HepG2 (cell line): ENCODE data around the gene ATP8A2. TPM values are rescaled to one million over a fixed set of nuclear protein-coding genes. Genes with fewer than 3 reads are reported as not detected.
"Not testable (repeated sequence)": the region's sequence is repeated elsewhere in the genome, so short reads cannot be mapped to it uniquely, and the experiment has no call there.

Experiments used
- ATAC-seq: fragments of 200-7000 bp; cut with Tn5 transposase; 3 replicates; pipeline ENCODE4 v1.9.1; 2020; ENCODE audit warnings: mild to moderate bottlenecking, moderate library complexity
- BruUV-seq: library from RNA; stranded (reverse); fragments of 400-500 nt; replicated peaks from 2 replicates; lab custom pipeline; 2021; lab: Mats Ljungman, UMichigan
- CTCF ChIA-PET: fragments of 300-600 bp; formaldehyde crosslinking; extraction: SDS; loops from one replicate; lab custom pipeline; 2021; ENCODE audit warnings: low total read pairs, inconsistent platforms, low intra/inter-chr PET ratio; lab: Yijun Ruan, JAX
- POLR2A ChIA-PET: fragments of 350-600 bp; sonication (Branson Sonifier 250); formaldehyde crosslinking; loops from one replicate; lab custom pipeline; 2020; ENCODE audit warnings: antibody characterized with exemption, inconsistent platforms; lab: Yijun Ruan, JAX
- DNase-seq: peaks from one replicate; pipeline ENCODE4 v3.0.0-alpha.2; 2015; ENCODE audit warnings: low spot score
- FAIRE-seq: peaks from 3 replicates; lab custom pipeline; 2011; peaks lifted over from hg19 to GRCh38; lab: Jason Lieb, UNC
- H2AFZ ChIP-seq: one replicate; pipeline ENCODE4 v1.6.1; 2011; ENCODE audit warnings: low read length, inconsistent platforms
- H3K27ac ChIP-seq: fragments of 300-600 bp; 3 replicates; pipeline ENCODE4 v1.8.0; 2011; ENCODE audit warnings: mixed run types, mild to moderate bottlenecking, mixed read lengths, low read length, inconsistent platforms; ENCODE audit not compliant: insufficient read depth; ENCODE audit errors: extremely low read length
- H3K27me3 ChIP-seq, 2 experiments: fragments of 200-600 bp in 1 of 2; 2 replicates in 1 of 2; 3 replicates in 1 of 2; pipeline versions ENCODE4 v1.6.0 to v1.8.0; 2011; ENCODE audit warnings: low read length in 2 of 2, mild to moderate bottlenecking in 2 of 2, moderate library complexity in 2 of 2, inconsistent platforms in 1 of 2; ENCODE audit not compliant: insufficient read depth in 2 of 2, control insufficient read depth in 1 of 2
- H3K36me3 ChIP-seq, 2 experiments: fragments of 200-600 bp in 1 of 2; replicated peaks in 1 of 2; 2 replicates in 1 of 2; 3 replicates in 1 of 2; pipeline versions ENCODE4 v1.5.1 to v1.8.0; 2011; ENCODE audit warnings: low read length in 2 of 2, inconsistent platforms in 1 of 2; ENCODE audit not compliant: insufficient read depth in 2 of 2, control insufficient read depth in 1 of 2
- H3K4me1 ChIP-seq: 2 replicates; pipeline ENCODE4 v1.5.1; 2012; ENCODE audit warnings: low read length, inconsistent platforms; ENCODE audit not compliant: insufficient read depth
- H3K4me2 ChIP-seq: 2 replicates; pipeline ENCODE4 v1.6.0; 2011; ENCODE audit warnings: low read depth, low read length, inconsistent platforms
- H3K4me3 ChIP-seq, 3 experiments: fragments of 200-600 bp in 1 of 3; sonication (generic), shearing (Covaris generic) in 1 of 3; replicated peaks in 1 of 3; 2 replicates each; pipeline ENCODE4 v1.5.1; 2011 to 2016; ENCODE audit warnings: low read length in 3 of 3, inconsistent platforms in 2 of 3, low read depth in 2 of 3, mild to moderate bottlenecking in 2 of 3, control low read depth in 1 of 3, mixed read lengths in 1 of 3; ENCODE audit not compliant: insufficient read depth in 1 of 3
- H3K79me2 ChIP-seq: one replicate; pipeline ENCODE4 v1.6.1; 2011; ENCODE audit warnings: low read length, inconsistent platforms; ENCODE audit not compliant: insufficient read depth
- H3K9ac ChIP-seq: 2 replicates; pipeline ENCODE4 v1.6.0; 2011; ENCODE audit warnings: mild to moderate bottlenecking, low read depth, low read length, inconsistent platforms; ENCODE audit not compliant: insufficient read depth
- H3K9me3 ChIP-seq: 2 replicates; pipeline ENCODE4 v1.5.1; 2012; ENCODE audit warnings: mild to moderate bottlenecking, low read length
- H4K20me1 ChIP-seq: 2 replicates; pipeline ENCODE4 v1.6.0; 2011; ENCODE audit warnings: inconsistent platforms, mild to moderate bottlenecking, low read length, moderate library complexity; ENCODE audit not compliant: insufficient read depth
- ERF ChIP-seq: IDR thresholded peaks from 2 replicates; pipeline ENCODE4 v1.6.1; 2018; ENCODE audit warnings: missing biosample characterization, missing genetic modification reagents
- SYNCRIP ChIP-seq: fragments of 200-400 bp; formaldehyde crosslinking; IDR thresholded peaks from 2 replicates; pipeline ENCODE4 v1.6.1; 2018; ENCODE audit warnings: mild to moderate bottlenecking, low read depth, low read length; ENCODE audit not compliant: insufficient read depth
- TOE1 ChIP-seq: sonication (generic); formaldehyde crosslinking; IDR thresholded peaks from 2 replicates; pipeline ENCODE4 v1.4.0; 2020; ENCODE audit warnings: mild to moderate bottlenecking, missing genetic modification reagents
- ZNF496 ChIP-seq: sonication (generic); formaldehyde crosslinking; IDR thresholded peaks from 2 replicates; pipeline ENCODE4 v1.8.1; 2023; ENCODE audit warnings: mild to moderate bottlenecking, moderate library complexity, missing genetic modification reagents; ENCODE audit not compliant: insufficient replicate concordance
- ZNF597 ChIP-seq: sonication (generic); formaldehyde crosslinking; IDR thresholded peaks from 2 replicates; pipeline ENCODE4 v1.5.0; 2020; ENCODE audit warnings: missing genetic modification reagents
- WGBS: methylation state at CpG from one replicate; pipeline ENCODE4 v1.1.6; 2017; ENCODE audit warnings: low lambda C conversion rate; 5-methylcytosine and 5-hydroxymethylcytosine counted together
- in situ Hi-C: cut with HindIII; loops from 2 replicates; pipeline ENCODE4 v1.10.0; 2017; ENCODE audit warnings: low pct_unique_long_range_greater_than_20kb; ENCODE audit not compliant: extremely low pct_ligation_motif_present
- intact Hi-C: fragments of 100-400 bp; cut with micrococcal nuclease; formaldehyde crosslinking; loops from one replicate; pipeline ENCODE4 v1.10.0; 2022; ENCODE audit not compliant: unreplicated experiment
- polyA plus RNA-seq, 8 experiments: library from polyadenylated mRNA; depleted of rRNA in 3 of 8; stranded (reverse) in 7 of 8; unstranded in 1 of 8; fragments of >200 nt; fragmentation: Illumina TruSeq in 4 of 8; extraction: Trizol in 4 of 8; gene quantifications; 2 replicates each; pipeline versions ENCODE4 v1.2.1 to v1.2.3, GENCODE V29; 2011 to 2016; ENCODE audit warnings: low read depth in 4 of 8, missing spikeins in 1 of 8, mixed read lengths in 1 of 8; ENCODE audit not compliant: insufficient read depth in 1 of 8
- total RNA-seq, 5 experiments: library from RNA; depleted of rRNA; stranded (reverse); fragments of >200 nt; fragmentation: Illumina TruSeq; extraction: Trizol; gene quantifications; 2 replicates each; pipeline ENCODE4 v1.2.3, GENCODE V29; 2016; ENCODE audit warnings: low read depth in 1 of 5

The ATP8A2 gene
- total and polyA plus RNA-seq, 2 of the 13 experiments (the other 11 are each of a cell fraction or from before 2014, with no cell fraction given) = 0.09 TPM; not detected in 1

GRCh38 chr13:25507841-25508240 lies 136.1 kb downstream of the ATP8A2 start:
- no TSS peak for BruUV-seq
- Histone ChIP-seq H3K27ac (no peak overlapping the region), H3K27me3 (peaks cover 0 to 5% of the 10 kb centered on the region in 2 experiments; a peak in 1 of 5 replicates), H3K9me3 (peaks cover 14% of the 10 kb centered on the region), H3K4me2 (no peak overlapping the region), H3K9ac (no peak overlapping the region), H4K20me1 (no peaks in the 10 kb centered on the region), H2AFZ (no peak overlapping the region), H3K79me2 (no peaks in the 10 kb centered on the region), H3K4me1 (no peaks in the 10 kb centered on the region), H3K4me3 (no peak overlapping the region), H3K36me3 (no peaks in the 10 kb centered on the region)
- in situ Hi-C loops (no loop called here), intact Hi-C loops (no loop called here)
- FAIRE-seq = no peak
- 0% methylated on average over 1 of the region's 1 CpG for WGBS
- no peak for DNase-seq
- TF ChIP-seq ZNF496 (CRISPR knock-in tag) (no peak), SYNCRIP (no peak), ERF (no peak), TOE1 (CRISPR knock-in tag) (no peak), ZNF597 (CRISPR knock-in tag) (no peak)
- no peak for ATAC-seq
- ChIA-PET CTCF (no interaction called here), POLR2A (no interaction called here)

- H4K20me1 ChIP-seq, CTCF ChIA-PET, H3K4me2 ChIP-seq, FAIRE-seq, H3K4me1 ChIP-seq, H3K4me3 ChIP-seq, in situ Hi-C loops, H3K27ac ChIP-seq, H3K36me3 ChIP-seq, H2AFZ ChIP-seq, intact Hi-C loops, ATAC-seq, BruUV-seq, H3K9ac ChIP-seq, H3K79me2 ChIP-seq, DNase-seq, H3K27me3 ChIP-seq, POLR2A ChIA-PET: not testable (repeated sequence)
- WGBS = 93% methylated on average over 10 of the region's 32 CpGs
- peaks cover 14% of the 10 kb centered on the region for H3K9me3 ChIP-seq
These were observed 141.3 kb downstream of the ATP8A2 start for GRCh38 chr13:25513060-25513459.
